Mesendoderm (in vitro differentiated cells): Measurements from ENCODE around the gene FAM114A2.

ENCODE experiments used
- DNase-seq: peaks from one replicate; pipeline ENCODE4 v3.0.0; 2013
- H2AK5ac ChIP-seq: 2 replicates; pipeline ENCODE4 v1.6.1; 2013; ENCODE audit warnings: low read length, inconsistent platforms
- H2BK120ac ChIP-seq: 2 replicates; pipeline ENCODE4 v1.6.1; 2013; ENCODE audit warnings: low read depth, mild to moderate bottlenecking, low read length, moderate library complexity, mixed read lengths
- H2BK15ac ChIP-seq: replicated peaks from 2 replicates; pipeline ENCODE4 v1.6.1; 2013; ENCODE audit warnings: low read depth, mild to moderate bottlenecking, moderate library complexity
- H2BK5ac ChIP-seq: 2 replicates; pipeline ENCODE4 v1.6.1; 2013; ENCODE audit warnings: low read length, inconsistent platforms
- H3K18ac ChIP-seq: 2 replicates; pipeline ENCODE4 v1.6.1; 2013; ENCODE audit warnings: mild to moderate bottlenecking, low read length, mixed read lengths
- H3K23ac ChIP-seq: one replicate; pipeline ENCODE4 v1.6.1; 2013; ENCODE audit warnings: low read length
- H3K27ac ChIP-seq: 2 replicates; pipeline ENCODE4 v1.5.1; 2013; ENCODE audit warnings: low read depth, mild to moderate bottlenecking, inconsistent platforms, low read length, moderate library complexity
- H3K27me3 ChIP-seq: 2 replicates; pipeline ENCODE4 v1.6.1; 2013; ENCODE audit warnings: low read length, control low read depth, mild to moderate bottlenecking, inconsistent platforms; ENCODE audit not compliant: insufficient read depth, poor library complexity
- H3K36me3 ChIP-seq: 2 replicates; pipeline ENCODE4 v1.6.1; 2013; ENCODE audit warnings: low read length, inconsistent platforms; ENCODE audit not compliant: control insufficient read depth, insufficient read depth
- H3K4ac ChIP-seq: one replicate; pipeline ENCODE4 v1.6.1; 2013; ENCODE audit warnings: low read depth, mild to moderate bottlenecking, low read length, moderate library complexity
- H3K4me1 ChIP-seq: 2 replicates; pipeline ENCODE4 v1.6.1; 2013; ENCODE audit warnings: low read depth, low read length, inconsistent platforms; ENCODE audit not compliant: control insufficient read depth
- H3K4me2 ChIP-seq: 2 replicates; pipeline ENCODE4 v1.6.1; 2013; ENCODE audit warnings: low read length
- H3K4me3 ChIP-seq: 2 replicates; pipeline ENCODE4 v1.5.1; 2013; ENCODE audit warnings: mild to moderate bottlenecking, low read length
- H3K56ac ChIP-seq: one replicate; pipeline ENCODE4 v1.6.1; 2013; ENCODE audit warnings: low read length
- H3K79me1 ChIP-seq: 2 replicates; pipeline ENCODE4 v1.6.1; 2013; ENCODE audit warnings: low read length, inconsistent platforms
- H3K79me2 ChIP-seq: 2 replicates; pipeline ENCODE4 v1.6.1; 2013; ENCODE audit warnings: mild to moderate bottlenecking, low read length; ENCODE audit not compliant: control insufficient read depth, insufficient read depth
- H3K9ac ChIP-seq: 2 replicates; pipeline ENCODE4 v1.6.1; 2013; ENCODE audit warnings: low read length, inconsistent platforms
- H4K5ac ChIP-seq: one replicate; pipeline ENCODE4 v1.6.1; 2013; ENCODE audit warnings: low read length
- H4K8ac ChIP-seq: one replicate; pipeline ENCODE4 v1.6.1; 2013; ENCODE audit warnings: low read depth, mild to moderate bottlenecking, control low read depth, low read length, moderate library complexity
- WGBS: extraction: QIAGEN DNeasy Blood & Tissue Kit; methylation state at CpG from one replicate; pipeline ENCODE4 v1.1.7; 2013; ENCODE audit warnings: low lambda C conversion rate, missing lambda C conversion rate; ENCODE audit not compliant: insufficient coverage; ENCODE audit errors: extremely low coverage; 5-methylcytosine and 5-hydroxymethylcytosine counted together

The FAM114A2 gene

DNA sequence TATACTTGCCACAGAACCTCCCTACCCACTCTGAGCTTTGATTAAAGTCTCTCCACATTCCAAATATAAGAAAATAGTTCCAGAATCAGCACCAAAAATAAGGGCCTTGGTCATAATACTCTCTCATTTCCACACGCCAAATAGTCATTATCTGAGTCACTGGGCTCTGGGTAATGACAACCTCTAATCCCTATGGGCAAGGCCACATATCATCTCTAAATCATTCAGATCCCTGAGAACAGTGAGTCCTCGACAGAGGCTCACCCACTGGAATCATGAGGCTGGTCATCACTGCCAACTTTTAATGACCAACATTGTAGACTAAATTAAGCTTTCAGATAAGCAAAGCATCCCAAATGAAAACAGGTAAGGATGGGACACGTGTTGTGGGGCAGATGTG, 28.1 kb downstream of the FAM114A2 start:
- Histone ChIP-seq H2BK5ac (no peak overlapping the region), H3K79me1 (no peaks in the 10 kb centered on the region), H3K27me3 (no peaks in the 10 kb centered on the region), H2AK5ac (no peak overlapping the region), H3K9ac (no peak overlapping the region), H3K4me1 (no peaks in the 10 kb centered on the region), H3K79me2 (no peaks in the 10 kb centered on the region), H3K56ac (no peak overlapping the region), H2BK120ac (no peak overlapping the region), H3K4me2 (no peak overlapping the region), H3K4me3 (no peak overlapping the region), H3K4ac (no peak overlapping the region), H3K27ac (no peak overlapping the region), H2BK15ac (no peak overlapping the region), H3K18ac (no peak overlapping the region), H4K8ac (no peak overlapping the region), H3K36me3 (no peaks in the 10 kb centered on the region), H3K23ac (no peak overlapping the region), H4K5ac (no peak overlapping the region)
- no peak for DNase-seq
- WGBS, result no CpG with 5 or more reads among the region's 3 CpGs

DNA sequence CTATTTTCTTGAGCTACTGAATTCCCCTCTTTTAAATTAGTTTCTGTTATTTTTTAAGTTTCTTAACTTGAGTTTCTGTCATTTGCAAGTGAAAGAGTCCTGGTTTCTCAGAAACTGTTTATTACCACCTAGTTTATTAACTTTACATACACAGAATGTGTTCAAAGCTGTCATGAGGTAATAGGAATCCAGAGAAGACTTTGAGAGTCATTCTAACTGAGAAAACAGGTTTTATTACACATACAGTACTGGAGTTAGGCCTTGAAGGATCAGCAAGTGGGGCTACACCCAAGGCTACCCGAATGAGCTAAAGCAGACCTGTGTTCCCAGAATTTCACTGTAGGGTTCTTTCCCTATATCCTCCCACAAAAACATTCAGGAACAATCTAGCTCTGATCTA, 33.1 kb downstream of the FAM114A2 start:
- WGBS, result no CpG with 5 or more reads among the region's 1 CpG
- no peak for DNase-seq
- Histone ChIP-seq H3K27me3 (no peaks in the 10 kb centered on the region), H3K27ac (no peak overlapping the region), H4K8ac (no peak overlapping the region), H3K79me1 (no peaks in the 10 kb centered on the region), H3K4me3 (no peak overlapping the region), H3K36me3 (no peaks in the 10 kb centered on the region), H3K4ac (no peak overlapping the region), H3K4me1 (no peaks in the 10 kb centered on the region), H2BK15ac (no peak overlapping the region), H2BK5ac (no peak overlapping the region), H3K18ac (no peak overlapping the region), H4K5ac (no peak overlapping the region), H3K23ac (no peak overlapping the region), H2BK120ac (no peak overlapping the region), H3K79me2 (no peaks in the 10 kb centered on the region), H3K4me2 (no peak overlapping the region), H2AK5ac (no peak overlapping the region), H3K56ac (no peak overlapping the region), H3K9ac (no peak overlapping the region)

DNA sequence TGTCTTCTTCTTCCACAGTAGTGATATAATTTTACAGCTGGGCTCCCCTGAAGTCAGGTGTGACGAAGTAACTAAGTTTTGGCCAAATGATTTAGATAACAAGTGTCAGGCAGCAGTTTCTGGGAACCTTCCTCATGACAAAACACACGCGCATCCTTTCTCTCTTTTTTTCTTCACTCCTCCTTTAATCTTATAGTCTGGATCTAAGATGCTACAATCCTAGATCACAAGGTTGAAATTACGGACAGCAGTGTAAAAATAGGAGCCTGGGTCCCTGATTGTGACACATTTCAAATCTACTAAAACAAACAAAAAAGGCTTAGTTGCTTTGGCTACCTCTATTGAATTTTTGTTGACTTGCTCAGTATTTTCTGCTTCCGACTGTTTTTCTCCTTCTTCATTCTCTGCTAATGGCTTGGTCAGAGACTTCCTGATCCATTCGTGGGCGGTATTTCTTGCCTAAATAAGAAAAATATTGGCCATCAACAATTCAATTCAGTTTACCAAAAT, 36.1 kb downstream of the FAM114A2 start:
- Histone ChIP-seq H2AK5ac (no peak overlapping the region), H3K4me3 (no peak overlapping the region), H3K56ac (no peak overlapping the region), H3K4me1 (no peaks in the 10 kb centered on the region), H3K27ac (no peak overlapping the region), H3K18ac (no peak overlapping the region), H3K79me1 (no peaks in the 10 kb centered on the region), H2BK15ac (no peak overlapping the region), H3K4ac (no peak overlapping the region), H2BK120ac (no peak overlapping the region), H4K8ac (no peak overlapping the region), H2BK5ac (no peak overlapping the region), H3K79me2 (no peaks in the 10 kb centered on the region), H3K4me2 (no peak overlapping the region), H3K36me3 (no peaks in the 10 kb centered on the region), H3K23ac (no peak overlapping the region), H3K27me3 (no peaks in the 10 kb centered on the region), H3K9ac (no peak overlapping the region), H4K5ac (no peak overlapping the region)
- DNase-seq, result no peak
- WGBS, result no CpG with 5 or more reads among the region's 7 CpGs

DNA sequence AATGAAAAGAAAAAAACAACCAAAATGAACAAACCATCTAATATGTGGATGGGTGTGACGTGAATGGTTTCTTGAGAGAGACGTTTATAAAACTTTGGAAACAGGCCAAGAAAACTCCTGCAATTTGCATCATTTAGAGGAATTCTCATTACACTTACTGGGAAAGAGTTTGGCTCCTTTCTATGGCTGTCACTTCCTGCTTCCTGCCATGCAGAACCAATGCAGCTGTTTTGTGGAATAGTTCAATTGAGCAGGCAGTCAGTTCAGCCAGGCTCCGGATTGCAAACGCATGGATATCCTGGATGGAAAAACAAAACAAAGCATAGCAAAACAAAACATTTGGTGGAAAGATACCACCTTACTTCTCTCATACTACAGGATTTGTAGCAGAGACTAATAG, 36.6 kb downstream of the FAM114A2 start:
- no peaks in the 10 kb centered on the region for H3K27me3 ChIP-seq
- no peak overlapping the region for H3K4me2 ChIP-seq
- H3K36me3 ChIP-seq, result no peaks in the 10 kb centered on the region
- H3K4me3 ChIP-seq, result no peak overlapping the region
- no peak overlapping the region for H3K9ac ChIP-seq
- no peak overlapping the region for H2BK120ac ChIP-seq
- H3K79me1 ChIP-seq, result no peaks in the 10 kb centered on the region
- H4K5ac ChIP-seq, result no peak overlapping the region
- no peak overlapping the region for H3K56ac ChIP-seq
- H3K79me2 ChIP-seq, result no peaks in the 10 kb centered on the region
- WGBS, result no CpG with 5 or more reads among the region's 4 CpGs
- no peak overlapping the region for H3K4ac ChIP-seq
- no peak overlapping the region for H2AK5ac ChIP-seq
- H3K4me1 ChIP-seq, result no peaks in the 10 kb centered on the region
- H3K27ac ChIP-seq, result no peak overlapping the region
- H4K8ac ChIP-seq, result no peak overlapping the region
- no peak for DNase-seq
- H3K18ac ChIP-seq, result no peak overlapping the region
- no peak overlapping the region for H2BK15ac ChIP-seq
- H2BK5ac ChIP-seq, result no peak overlapping the region
- H3K23ac ChIP-seq, result no peak overlapping the region

DNA sequence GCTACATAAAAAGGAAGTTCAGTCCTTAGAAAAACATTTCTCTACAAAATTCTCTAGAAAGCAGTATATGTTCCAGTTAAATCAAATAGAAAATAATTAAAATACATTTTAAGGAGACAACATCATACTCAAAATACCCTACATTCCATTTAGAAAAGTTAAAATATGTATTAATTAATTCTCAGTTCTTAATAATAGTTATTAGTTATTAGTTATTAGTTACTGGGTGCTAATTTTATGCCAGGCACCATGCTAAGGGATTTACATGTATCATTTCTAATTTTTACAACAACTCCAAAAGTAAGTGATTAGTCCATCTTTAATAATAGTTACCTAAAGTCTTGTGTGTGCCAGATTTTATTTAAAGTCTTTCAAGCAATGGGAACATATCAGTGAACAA, 38.0 kb downstream of the FAM114A2 start:
- Histone ChIP-seq H4K5ac (no peak overlapping the region), H2BK5ac (no peak overlapping the region), H3K4me1 (no peaks in the 10 kb centered on the region), H2BK120ac (no peak overlapping the region), H3K79me1 (no peaks in the 10 kb centered on the region), H3K27ac (no peak overlapping the region), H2BK15ac (no peak overlapping the region), H3K36me3 (no peaks in the 10 kb centered on the region), H3K27me3 (no peaks in the 10 kb centered on the region), H3K4me2 (no peak overlapping the region), H3K79me2 (no peaks in the 10 kb centered on the region), H3K4me3 (no peak overlapping the region), H3K23ac (no peak overlapping the region), H3K56ac (no peak overlapping the region), H3K18ac (no peak overlapping the region), H3K9ac (no peak overlapping the region), H2AK5ac (no peak overlapping the region), H3K4ac (no peak overlapping the region), H4K8ac (no peak overlapping the region)
- DNase-seq, result no peak

DNA sequence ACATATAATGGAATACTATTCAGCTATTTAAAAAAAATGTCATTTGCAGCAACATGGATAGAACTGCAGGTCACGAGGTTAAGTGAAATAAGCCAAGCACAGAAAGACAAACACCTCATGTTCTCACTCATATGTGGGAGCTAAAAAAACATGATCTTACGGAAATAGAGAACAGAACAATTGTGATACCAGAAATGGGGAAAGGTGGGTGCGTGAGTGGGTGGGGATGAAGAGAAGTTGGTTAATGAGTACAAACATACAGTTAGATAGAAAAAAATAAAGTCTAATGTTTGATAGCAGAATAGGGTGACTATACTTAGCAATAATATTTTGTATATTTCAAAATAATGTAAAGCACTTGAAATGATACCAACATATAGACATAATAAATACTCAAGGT, 38.7 kb downstream of the FAM114A2 start:
- no peak overlapping the region for H3K18ac ChIP-seq
- no peak for DNase-seq
- H3K4me2 ChIP-seq, result no peak overlapping the region
- no peak overlapping the region for H3K4ac ChIP-seq
- H3K36me3 ChIP-seq, result no peaks in the 10 kb centered on the region
- no peaks in the 10 kb centered on the region for H3K79me1 ChIP-seq
- H4K8ac ChIP-seq, result no peak overlapping the region
- H2AK5ac ChIP-seq, result no peak overlapping the region
- H2BK5ac ChIP-seq, result no peak overlapping the region
- no peak overlapping the region for H4K5ac ChIP-seq
- H3K27ac ChIP-seq, result no peak overlapping the region
- no peak overlapping the region for H3K4me3 ChIP-seq
- no peak overlapping the region for H2BK15ac ChIP-seq
- no peak overlapping the region for H3K56ac ChIP-seq
- H3K27me3 ChIP-seq, result no peaks in the 10 kb centered on the region
- H3K79me2 ChIP-seq, result no peaks in the 10 kb centered on the region
- no peak overlapping the region for H3K23ac ChIP-seq
- H3K4me1 ChIP-seq, result no peaks in the 10 kb centered on the region
- H2BK120ac ChIP-seq, result no peak overlapping the region
- 100% methylated on average over 1 of the region's 3 CpGs for WGBS
- H3K9ac ChIP-seq, result no peak overlapping the region
